Astrocyte of the hippocampus (primary cell): ENCODE measurements around the gene OR56A5.

Experiments
- DNase-seq: peaks from one replicate; pipeline ENCODE4 v3.0.0; 2011; ENCODE audit warnings: low read depth, low spot score

OR56A5 gene

DNA sequence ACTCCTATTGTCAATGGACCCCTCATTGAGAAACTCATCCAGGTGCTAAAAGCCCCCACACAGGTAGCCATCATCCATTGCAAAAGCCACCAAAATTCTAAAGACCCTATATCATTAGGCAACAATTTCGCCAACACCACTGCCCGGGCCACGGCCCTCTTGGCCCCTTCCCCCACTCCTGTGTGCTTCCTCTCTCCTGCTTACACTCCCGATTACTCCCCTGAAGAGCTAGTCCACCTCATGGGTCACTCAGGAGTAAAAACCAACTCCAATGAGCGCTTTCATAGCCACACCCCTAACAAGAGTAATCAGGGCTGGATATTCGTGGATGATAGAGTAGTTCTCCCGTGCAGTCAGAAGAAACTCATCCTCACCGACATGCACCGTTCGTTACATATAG is 35.2 kb downstream of the OR56A5 start:
- no peak for DNase-seq

DNA sequence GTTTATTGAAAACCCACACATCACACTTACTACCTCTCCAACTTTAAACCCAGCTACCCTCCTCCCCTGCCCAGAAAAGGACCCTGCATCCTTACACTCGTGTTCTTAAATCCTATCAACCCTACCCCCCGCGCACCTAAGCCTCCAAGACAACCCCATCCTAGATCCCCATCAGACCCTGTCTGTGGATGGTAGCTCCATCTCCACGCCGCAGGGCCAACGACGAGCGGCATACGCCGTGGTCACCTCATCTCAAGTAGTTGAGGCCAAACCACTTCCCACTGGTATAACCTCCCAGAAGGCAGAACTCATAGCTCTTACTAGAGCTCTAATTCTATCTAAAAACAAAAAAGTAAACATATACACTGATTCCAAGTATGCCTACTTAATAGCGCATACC is 35.6 kb downstream of the OR56A5 start:
- no peak for DNase-seq

DNA sequence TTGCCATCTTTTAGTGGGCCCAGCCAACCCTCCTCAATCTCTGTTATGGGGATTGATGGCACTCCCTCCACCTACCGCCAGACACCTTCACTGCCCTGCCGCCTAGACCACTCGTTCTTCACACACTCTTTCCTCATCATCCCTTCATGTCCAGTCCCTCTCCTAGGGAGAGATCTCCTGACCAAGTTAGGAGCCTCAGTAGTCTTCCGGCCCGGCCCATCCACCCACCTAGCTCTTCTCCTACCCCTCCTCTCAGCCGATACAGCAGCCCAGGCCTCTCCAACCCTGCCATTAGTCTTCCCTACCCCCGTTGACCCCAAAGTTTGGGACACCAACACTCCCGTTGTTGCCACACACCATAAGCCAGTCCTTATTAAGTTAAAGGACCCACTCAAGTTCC is 37.2 kb downstream of the OR56A5 start:
- no peak for DNase-seq

DNA sequence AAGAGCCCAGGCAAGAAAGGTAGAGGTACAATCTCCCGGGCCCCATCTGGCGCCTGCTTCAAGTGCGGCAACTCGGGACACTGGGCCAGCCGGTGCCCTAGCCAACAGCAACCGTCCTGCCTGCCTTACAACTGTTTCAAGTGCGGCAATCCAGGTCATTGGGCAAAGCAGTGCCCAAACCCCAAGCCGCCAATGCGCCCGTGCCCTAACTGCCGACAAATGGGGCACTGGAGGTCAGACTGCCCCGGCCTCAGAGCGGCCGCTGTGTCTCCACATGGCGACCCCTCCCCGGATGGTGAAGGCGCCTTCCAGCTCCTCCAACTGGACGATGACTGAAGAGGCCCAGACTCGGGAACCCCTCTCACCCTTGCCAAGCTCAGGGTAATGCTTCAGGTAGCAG is 37.7 kb downstream of the OR56A5 start:
- no peak for DNase-seq

DNA sequence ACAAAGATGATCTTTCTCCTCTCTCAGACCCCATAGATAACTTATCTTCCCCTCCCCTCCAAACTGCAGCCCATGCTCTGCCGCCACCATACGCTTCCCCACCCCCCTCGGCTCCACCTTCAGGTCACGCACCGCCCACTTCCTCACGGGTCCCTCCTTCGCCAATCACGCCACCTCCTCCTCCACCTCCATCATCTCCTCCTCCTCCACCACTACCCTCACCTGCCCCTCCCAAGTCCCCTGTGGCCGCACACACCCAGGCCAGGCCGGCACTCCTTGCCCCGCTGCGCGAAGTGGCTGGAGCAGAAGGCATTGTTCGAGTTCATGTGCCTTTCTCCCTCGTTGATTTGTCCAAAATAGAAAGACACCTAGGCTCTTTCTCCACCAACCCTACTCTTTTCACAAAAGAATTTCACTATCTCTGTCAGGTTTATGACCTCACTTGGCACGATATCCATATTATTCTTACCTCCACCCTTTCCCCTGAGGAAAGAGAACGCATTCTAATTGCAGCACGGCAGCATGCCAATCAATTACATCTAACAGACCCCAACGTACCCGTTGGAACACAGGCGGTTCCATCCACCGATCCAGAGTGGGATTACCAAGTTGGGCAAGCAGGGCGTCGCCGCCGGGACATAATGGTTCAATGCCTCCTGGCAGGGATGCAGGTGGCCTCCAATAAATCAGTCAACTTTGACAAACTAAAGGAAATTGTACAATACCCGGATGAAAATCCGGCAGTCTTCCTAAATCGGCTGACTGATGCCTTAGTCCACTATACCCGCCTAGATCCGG is 38.5 kb downstream of the OR56A5 start:
- no peak for DNase-seq

DNA sequence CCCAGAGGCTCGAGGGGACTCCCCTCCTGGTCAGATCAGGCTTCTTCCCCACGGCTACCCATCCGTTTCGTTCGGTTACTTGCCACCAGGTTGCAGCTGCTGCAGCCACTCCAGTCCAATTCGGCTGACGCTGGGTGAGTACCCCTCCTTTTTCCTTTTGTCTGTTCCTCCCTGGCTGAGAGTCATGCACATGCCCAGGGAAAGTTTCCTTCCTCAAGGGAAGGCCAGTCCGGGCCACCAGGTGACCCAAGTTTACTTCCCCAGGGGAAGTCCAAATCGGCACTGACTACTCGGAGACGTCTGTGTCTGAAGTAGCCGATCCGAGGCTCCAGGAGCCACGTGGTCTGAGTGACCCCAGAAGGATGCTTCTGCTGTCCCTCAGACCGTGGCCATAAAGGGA is 39.5 kb downstream of the OR56A5 start:
- no peak for DNase-seq

DNA sequence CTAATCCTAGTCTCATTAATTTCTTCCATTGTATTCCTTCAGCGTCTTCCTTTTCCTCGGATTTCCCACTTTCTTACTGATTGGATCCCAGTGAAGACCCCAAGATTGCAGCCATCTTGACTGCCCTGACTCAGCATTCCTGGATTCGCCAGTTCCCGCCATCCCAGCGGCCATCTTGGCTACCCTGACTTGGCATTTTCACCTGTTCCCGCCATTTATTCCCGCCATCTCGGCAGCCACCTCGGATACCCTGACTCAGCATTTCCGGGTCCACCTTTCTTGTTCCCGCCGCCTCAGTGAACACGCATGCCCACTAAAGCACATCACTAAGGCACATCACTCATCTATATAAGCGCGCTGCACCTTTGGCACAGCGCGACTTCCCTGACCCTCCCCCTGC is 40.0 kb downstream of the OR56A5 start:
- DNase-seq, result no peak

DNA sequence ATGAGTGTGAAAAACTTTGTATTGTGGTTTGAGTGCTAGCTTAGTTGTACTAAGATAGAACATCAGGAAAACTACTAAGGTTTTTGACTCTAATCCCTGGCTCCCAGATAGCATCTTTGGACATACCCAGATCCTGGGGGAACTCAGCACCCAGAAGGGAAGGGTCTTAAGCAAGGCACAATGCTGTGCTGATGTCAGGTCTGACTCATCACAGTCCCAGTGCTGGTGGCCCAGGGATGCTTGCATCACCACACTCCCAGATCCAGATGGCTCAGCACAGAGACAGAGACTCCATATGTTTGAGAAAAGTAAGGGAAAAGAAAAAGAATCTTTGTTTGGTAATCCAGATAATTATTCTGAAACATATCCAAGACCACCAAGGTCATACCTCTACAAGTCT is 44.5 kb downstream of the OR56A5 start:
- DNase-seq, result no peak

DNA sequence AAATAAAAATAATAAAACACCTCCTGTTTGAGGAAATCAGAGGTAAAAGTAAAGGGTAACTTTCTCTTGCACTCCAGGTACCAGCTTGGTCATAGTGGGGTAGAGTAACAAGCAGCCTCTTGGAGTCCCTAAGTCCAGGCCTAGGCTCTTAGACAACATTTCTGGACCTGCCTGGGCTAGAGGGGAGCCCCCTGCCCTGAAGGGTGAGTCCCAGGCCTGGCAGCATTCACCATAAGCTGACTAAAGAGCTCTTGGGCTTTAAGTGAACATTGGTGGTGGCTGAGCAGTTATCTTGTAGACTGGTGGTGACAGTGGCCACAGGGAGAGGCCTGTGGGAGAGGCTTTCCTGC is 44.9 kb downstream of the OR56A5 start:
- DNase-seq, result no peak

DNA sequence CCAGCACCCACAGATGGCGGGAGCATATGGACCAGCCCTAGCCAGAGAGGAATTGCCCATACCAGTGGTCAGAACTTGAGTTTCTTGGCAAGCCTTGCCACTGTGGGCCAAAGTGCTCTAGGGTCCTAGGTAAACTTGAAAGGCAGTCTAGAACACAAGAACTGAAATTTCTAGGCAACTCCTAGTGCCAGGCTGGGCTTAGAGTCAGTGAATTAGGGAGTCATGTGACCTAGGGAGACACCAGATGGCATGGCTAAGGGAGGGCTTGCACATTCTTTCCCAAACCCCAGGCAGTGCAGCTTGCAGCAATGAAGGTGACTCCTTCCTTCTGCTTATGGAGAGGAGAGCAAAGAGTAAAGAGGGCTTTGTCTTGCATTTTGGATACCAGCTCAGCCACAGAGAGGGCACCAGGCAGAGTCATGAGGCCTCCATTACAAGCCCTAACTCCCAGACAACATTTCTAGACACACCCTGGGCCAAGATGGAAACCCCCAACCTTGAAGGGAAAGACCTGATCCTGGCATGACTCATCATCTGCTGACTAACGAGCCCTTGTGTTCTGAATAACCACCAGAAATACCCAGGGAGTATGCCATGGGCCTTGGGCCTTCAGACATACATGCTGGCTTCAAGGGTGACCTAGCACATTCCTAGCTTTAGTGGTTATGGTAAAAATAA is 45.4 kb downstream of the OR56A5 start:
- peak; percentile 3 for DNase-seq
